Lower leg skin (tissue), 4 donors: ENCODE measurements around the gene EPC2. TPM values are rescaled to one million over a fixed set of nuclear protein-coding genes. Genes with fewer than 3 reads are reported as not detected.

ENCODE experiments used
- DNase-seq, 2 donors: peaks; one replicate each; pipeline ENCODE4 v3.0.0-alpha.2; 2019; ENCODE audit warnings: low spot score in 2 of 2
- H3K4me3 ChIP-seq: fragments of 200-600 bp; sonication (generic); 2 replicates; pipeline ENCODE4 v1.5.1; 2017; ENCODE audit warnings: mild to moderate bottlenecking, low read depth; ENCODE audit not compliant: poor library complexity, severe bottlenecking
- POLR2A ChIP-seq, 2 donors: fragments of 450-650 bp; IDR thresholded peaks; one replicate each; pipeline ENCODE4 v1.6.1; 2016 to 2017; ENCODE audit warnings: antibody characterized with exemption in 2 of 2, mild to moderate bottlenecking in 1 of 2, moderate library complexity in 1 of 2
- WGBS, 2 donors: methylation state at CpG; one replicate each; pipeline ENCODE4 v1.1.5; 2018; 5-methylcytosine and 5-hydroxymethylcytosine counted together
- intact Hi-C: fragments of 100-400 bp; cut with DNase I; formaldehyde crosslinking; loops from one replicate; pipeline ENCODE4 v1.15.0; 2023; ENCODE audit warnings: low total_unique reads
- total RNA-seq, 4 donors: library from RNA; depleted of rRNA; stranded (reverse); fragments of >200 nt; gene quantifications; one replicate each; pipeline ENCODE4 v1.1.0, GENCODE V29; 2016
- TF ChIP-seq, protein P1 (sequence below), 3 donors: fragments of 450-650 bp; IDR thresholded peaks; one replicate each; pipeline ENCODE4 v1.5.1; 2016; ENCODE audit warnings: antibody characterized with exemption in 3 of 3, mild to moderate bottlenecking in 3 of 3, moderate library complexity in 2 of 3

Gene EPC2
- total RNA-seq, 4 donors from 2014 or later: 15.4 to 25.3 (median 24.0) TPM

DNA sequence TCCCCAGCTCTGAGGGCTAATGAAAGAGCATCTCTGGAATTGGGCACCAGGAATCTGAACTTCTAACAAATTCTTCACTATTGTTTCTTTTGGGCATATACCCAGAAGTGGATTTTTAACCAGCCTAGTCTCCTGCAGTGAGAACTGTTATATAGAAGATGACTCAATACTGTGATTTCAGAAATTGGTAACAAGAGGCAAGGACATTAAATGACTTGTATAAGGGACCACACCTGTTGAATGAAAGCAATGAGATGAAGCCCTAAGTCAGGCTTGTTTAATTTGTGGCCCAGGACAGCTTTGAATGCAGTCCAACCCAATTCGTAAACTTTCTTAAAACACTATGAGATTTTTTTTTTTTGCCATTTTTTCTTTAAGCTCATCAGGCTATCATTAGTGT is 57.9 kb downstream of the EPC2 start:
- no peak for TF ChIP-seq POLR2A (IDR thresholded peaks at IDR 0.05)
- TF ChIP-seq, protein P1, sequence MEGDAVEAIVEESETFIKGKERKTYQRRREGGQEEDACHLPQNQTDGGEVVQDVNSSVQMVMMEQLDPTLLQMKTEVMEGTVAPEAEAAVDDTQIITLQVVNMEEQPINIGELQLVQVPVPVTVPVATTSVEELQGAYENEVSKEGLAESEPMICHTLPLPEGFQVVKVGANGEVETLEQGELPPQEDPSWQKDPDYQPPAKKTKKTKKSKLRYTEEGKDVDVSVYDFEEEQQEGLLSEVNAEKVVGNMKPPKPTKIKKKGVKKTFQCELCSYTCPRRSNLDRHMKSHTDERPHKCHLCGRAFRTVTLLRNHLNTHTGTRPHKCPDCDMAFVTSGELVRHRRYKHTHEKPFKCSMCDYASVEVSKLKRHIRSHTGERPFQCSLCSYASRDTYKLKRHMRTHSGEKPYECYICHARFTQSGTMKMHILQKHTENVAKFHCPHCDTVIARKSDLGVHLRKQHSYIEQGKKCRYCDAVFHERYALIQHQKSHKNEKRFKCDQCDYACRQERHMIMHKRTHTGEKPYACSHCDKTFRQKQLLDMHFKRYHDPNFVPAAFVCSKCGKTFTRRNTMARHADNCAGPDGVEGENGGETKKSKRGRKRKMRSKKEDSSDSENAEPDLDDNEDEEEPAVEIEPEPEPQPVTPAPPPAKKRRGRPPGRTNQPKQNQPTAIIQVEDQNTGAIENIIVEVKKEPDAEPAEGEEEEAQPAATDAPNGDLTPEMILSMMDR (IDR thresholded peaks at IDR 0.05): no peak
- no peak overlapping the region for H3K4me3 ChIP-seq
- intact Hi-C loops: no loop called here
- no peak for DNase-seq
- 96 to 98% methylated on average over 1 of the region's 1 CpG for WGBS, 2 donors

GRCh38 chr2:148704247-148704646 is 59.7 kb downstream of the EPC2 start:
- no peak for DNase-seq
- TF ChIP-seq, protein P1 (IDR thresholded peaks at IDR 0.05): no peak
- no peak for TF ChIP-seq POLR2A (IDR thresholded peaks at IDR 0.05)
- intact Hi-C loops: no loop called here
- no peak overlapping the region for H3K4me3 ChIP-seq

GRCh38 chr2:148716378-148716920 is 71.9 kb downstream of the EPC2 start:
- TF ChIP-seq, protein P1 (IDR thresholded peaks at IDR 0.05): no peak
- no peak for TF ChIP-seq POLR2A (IDR thresholded peaks at IDR 0.05)
- intact Hi-C loops: no loop called here
- WGBS, 2 donors: 39 to 46% methylated on average over 2 of the region's 2 CpGs
- H3K4me3 ChIP-seq: no peak overlapping the region
- DNase-seq: no peak

- 83 to 86% methylated on average over 3 of the region's 3 CpGs for WGBS, 2 donors
- no peak for DNase-seq
- H3K4me3 ChIP-seq: no peak overlapping the region
- intact Hi-C loops: no loop called here
- no peak for TF ChIP-seq POLR2A (IDR thresholded peaks at IDR 0.05)
- TF ChIP-seq, protein P1 (IDR thresholded peaks at IDR 0.05): no peak
Measured at GRCh38 chr2:148718039-148718438, 73.5 kb downstream of the EPC2 start.

GRCh38 chr2:148719195-148719749 is 74.7 kb downstream of the EPC2 start:
- intact Hi-C loops: no loop called here
- WGBS, 2 donors: 91 to 95% methylated on average over 6 of the region's 6 CpGs
- DNase-seq: no peak
- H3K4me3 ChIP-seq: no peak overlapping the region
- TF ChIP-seq POLR2A (IDR thresholded peaks at IDR 0.05): no peak
- TF ChIP-seq, protein P1 (IDR thresholded peaks at IDR 0.05): no peak

- TF ChIP-seq, protein P1 (IDR thresholded peaks at IDR 0.05): no peak
- no peak for TF ChIP-seq POLR2A (IDR thresholded peaks at IDR 0.05)
- 64 to 100% methylated on average over 1 to 2 of the region's 2 CpGs for WGBS, 2 donors
- H3K4me3 ChIP-seq: no peak overlapping the region
- no peak for DNase-seq
- intact Hi-C loops: no loop called here
Measured at GRCh38 chr2:148719941-148720436, 75.4 kb downstream of the EPC2 start.
